NCI-H1417 treated with DMSO at 0.1 percent for 48 hours (cell line): ENCODE measurements around the gene TEX28.
"Not testable (repeated sequence)": the region's sequence is repeated elsewhere in the genome, so short reads cannot be mapped to it uniquely, and the experiment has no call there.

Source experiments
- DNase-seq: peaks from one replicate; lab custom pipeline; 2025; lab: John Stamatoyannopoulos, UW

TEX28 gene

GRCh38 chrX:154294791-154295574 is at the start of gene TEX28:
Gene TEX28 (minus strand): TSS chrX:154295124. CDS start chrX:154292117, 3,007 bp downstream.
- DNase-seq: no peak

- not testable (repeated sequence) for DNase-seq
Measured at GRCh38 chrX:154343620-154344019, 48.7 kb upstream of the TEX28 start.

GRCh38 chrX:154343063-154343462 is 48.1 kb upstream of the TEX28 start:
- not testable (repeated sequence) for DNase-seq

- not testable (repeated sequence) for DNase-seq
Measured at GRCh38 chrX:154341399-154342298, 46.7 kb upstream of the TEX28 start.

- no peak for DNase-seq
Measured at GRCh38 chrX:154334496-154334895, 39.6 kb upstream of the TEX28 start.

GRCh38 chrX:154333837-154334271 is 38.9 kb upstream of the TEX28 start:
- DNase-seq: no peak

- no peak for DNase-seq
Measured at GRCh38 chrX:154333116-154333515, 38.2 kb upstream of the TEX28 start.

GRCh38 chrX:154332561-154332960 is 37.6 kb upstream of the TEX28 start:
- no peak for DNase-seq

GRCh38 chrX:154329294-154329693 is 34.4 kb upstream of the TEX28 start:
- no peak for DNase-seq

GRCh38 chrX:154328646-154329045 is 33.7 kb upstream of the TEX28 start:
- no peak for DNase-seq

- DNase-seq: no peak
Measured at GRCh38 chrX:154327038-154327820, 32.3 kb upstream of the TEX28 start.

- DNase-seq: no peak
Measured at GRCh38 chrX:154325541-154325940, 30.6 kb upstream of the TEX28 start.

GRCh38 chrX:154323537-154323936 is 28.6 kb upstream of the TEX28 start:
- DNase-seq: no peak

- no peak for DNase-seq
Measured at GRCh38 chrX:154322890-154323289, 28.0 kb upstream of the TEX28 start.

- no peak for DNase-seq
Measured at GRCh38 chrX:154321594-154321993, 26.7 kb upstream of the TEX28 start.

- DNase-seq: no peak
Measured at GRCh38 chrX:154321152-154321551, 26.2 kb upstream of the TEX28 start.

- no peak for DNase-seq
Measured at GRCh38 chrX:154320406-154320805, 25.5 kb upstream of the TEX28 start.

- DNase-seq: no peak
Measured at GRCh38 chrX:154317391-154317995, 22.6 kb upstream of the TEX28 start.

- no peak for DNase-seq
Measured at GRCh38 chrX:154315416-154315815, 20.5 kb upstream of the TEX28 start.

- DNase-seq: no peak
Measured at GRCh38 chrX:154313147-154313546, 18.2 kb upstream of the TEX28 start.

- no peak for DNase-seq
Measured at GRCh38 chrX:154312116-154312515, 17.2 kb upstream of the TEX28 start.
